T-cell (primary cell): Measurements from ENCODE around the gene FUZ. TPM values are rescaled to one million over a fixed set of nuclear protein-coding genes. Genes with fewer than 3 reads are reported as not detected.

Experiments
- ATAC-seq, 4 experiments: fragments of 200-7000 bp in 3 of 4; fragments of 150-1000 bp in 1 of 4; cut with Tn5 transposase; replicated peaks in 1 of 4; 1 replicate in 3 of 4; 2 replicates in 1 of 4; pipeline ENCODE4 v1.10.0; 2021; ENCODE audit warnings: moderate library complexity in 3 of 4, mild to moderate bottlenecking in 2 of 4, moderate number of reproducible peaks in 1 of 4
- CTCF ChIA-PET, 2 donors: fragments of 300-600 bp; sonication (Branson Sonifier 250); formaldehyde crosslinking; loops; one replicate each; lab custom pipeline; 2022; ENCODE audit warnings: antibody characterized with exemption in 2 of 2; lab: Charles Lee
- POLR2A ChIA-PET, 2 donors: fragments of 300-600 bp; sonication (Branson Sonifier 250); formaldehyde crosslinking; loops; one replicate each; lab custom pipeline; 2022; ENCODE audit warnings: antibody characterized with exemption in 2 of 2; lab: Charles Lee
- DNase-seq, 35 experiments: peaks; one replicate each; pipeline versions ENCODE4 v3.0.0 to v3.0.0-alpha.2; 2013 to 2023
- H3K27ac ChIP-seq: one replicate; pipeline ENCODE4 v1.5.1; 2013; ENCODE audit warnings: low read length
- H3K27me3 ChIP-seq, 2 experiments: replicated peaks in 1 of 2; 1 replicate in 1 of 2; 2 replicates in 1 of 2; pipeline versions ENCODE4 v1.6.1 to v1.7.0; 2013; ENCODE audit warnings: low read length in 1 of 2, mixed read lengths in 1 of 2; ENCODE audit not compliant: control insufficient read depth in 2 of 2, insufficient read depth in 2 of 2; ENCODE audit errors: extremely low read depth in 1 of 2
- H3K36me3 ChIP-seq, 2 donors: 1 replicate in 1 of 2; 2 replicates in 1 of 2; pipeline versions ENCODE4 v1.6.1 to v1.7.0; 2013; ENCODE audit warnings: low read length in 1 of 2; ENCODE audit not compliant: control insufficient read depth in 2 of 2, insufficient read depth in 1 of 2; ENCODE audit errors: extremely low read depth in 1 of 2
- H3K4me1 ChIP-seq, 2 experiments: 1 replicate in 1 of 2; 2 replicates in 1 of 2; pipeline versions ENCODE4 v1.6.1 to v1.7.0; 2013; ENCODE audit warnings: low read length in 2 of 2, mixed read lengths in 1 of 2; ENCODE audit not compliant: insufficient read depth in 2 of 2, control insufficient read depth in 1 of 2; ENCODE audit errors: extremely low read depth in 1 of 2
- H3K4me3 ChIP-seq, 2 donors: 1 replicate in 1 of 2; 2 replicates in 1 of 2; pipeline versions ENCODE4 v1.5.1 to v1.7.0; 2013; ENCODE audit warnings: mild to moderate bottlenecking in 2 of 2, low read length in 1 of 2, moderate library complexity in 1 of 2; ENCODE audit not compliant: control insufficient read depth in 1 of 2; ENCODE audit errors: extremely low read depth in 1 of 2
- H3K9me3 ChIP-seq: 2 replicates; pipeline ENCODE4 v1.7.0; 2013
- H3K27ac Mint-ChIP-seq, 2 donors: one replicate each; pipeline ENCODE4 v1.8.0; 2020 to 2021; ENCODE audit warnings: mild to moderate bottlenecking in 2 of 2, mixed read lengths in 2 of 2
- H3K27me3 Mint-ChIP-seq, 2 donors: one replicate each; pipeline ENCODE4 v1.8.0; 2021 to 2022; ENCODE audit warnings: mixed read lengths in 2 of 2
- H3K36me3 Mint-ChIP-seq: one replicate; pipeline ENCODE4 v1.8.0; 2021; ENCODE audit warnings: mixed read lengths
- H3K4me1 Mint-ChIP-seq, 3 donors: one replicate each; pipeline ENCODE4 v1.8.0; 2020 to 2022; ENCODE audit warnings: mixed read lengths in 3 of 3, mild to moderate bottlenecking in 1 of 3
- H3K4me3 Mint-ChIP-seq, 3 donors: one replicate each; pipeline ENCODE4 v1.8.0; 2020 to 2022; ENCODE audit warnings: mild to moderate bottlenecking in 3 of 3, mixed read lengths in 3 of 3, moderate library complexity in 3 of 3
- H3K9me3 Mint-ChIP-seq, 3 donors: one replicate each; pipeline ENCODE4 v1.8.0; 2020 to 2022; ENCODE audit warnings: mixed read lengths in 3 of 3
- WGBS: methylation state at CpG from one replicate; pipeline ENCODE4 v1.1.5; 2013; ENCODE audit warnings: missing lambda C conversion rate; ENCODE audit not compliant: insufficient coverage; 5-methylcytosine and 5-hydroxymethylcytosine counted together
- total RNA-seq, 35 experiments: library from RNA in 6 of 35; stranded (reverse) in 6 of 35; fragments of 120-200 nt in 1 of 35; gene quantifications; one replicate each; pipeline versions ENCODE4 v1.2.1 to v1.2.4 and lab custom pipeline; 2013 to 2026

FUZ gene
- total RNA-seq, 5 donors from 2014 or later (not counting 1 experiment from before 2014, with no cell fraction given), result 12.8 to 31.2 (median 23.7) TPM

DNA sequence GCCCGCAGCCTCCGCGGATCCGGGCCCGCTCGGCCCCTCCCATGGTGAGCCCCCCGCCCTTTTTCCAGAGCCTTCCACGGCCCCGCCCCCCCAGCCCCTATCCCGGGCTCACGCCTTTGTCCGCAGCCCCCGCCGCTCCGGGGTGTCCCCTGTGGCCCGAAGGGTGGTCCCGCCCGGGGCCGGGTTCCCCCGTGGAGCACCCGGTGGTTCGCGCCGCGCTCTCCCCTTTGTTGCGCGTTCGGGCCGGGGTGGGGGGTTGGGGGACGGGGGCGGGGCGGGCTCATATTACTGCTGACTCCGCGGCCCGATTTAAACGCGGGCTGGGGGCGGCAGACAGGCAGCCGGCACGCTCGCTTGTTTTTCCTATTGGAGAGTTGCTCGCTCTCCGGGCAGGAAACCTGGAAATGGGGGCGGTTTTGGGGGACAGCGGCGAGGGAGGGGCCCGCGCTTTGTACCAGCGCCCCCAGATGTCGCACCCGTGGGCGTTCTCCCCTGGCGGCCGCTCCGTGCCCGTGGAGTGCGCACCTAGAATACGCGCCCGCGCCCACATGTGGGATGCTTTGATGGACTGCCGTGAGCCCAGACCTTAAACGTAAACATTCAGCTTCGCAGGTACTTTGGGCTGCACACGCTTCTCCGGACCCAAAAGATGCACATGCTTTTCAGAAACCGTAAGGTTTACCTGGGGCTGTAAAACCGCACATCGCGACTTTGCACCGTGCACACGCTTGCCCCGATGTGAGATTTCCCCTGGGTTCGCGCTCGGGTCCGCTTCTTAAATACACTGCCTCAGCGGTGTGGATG, 38.6 kb upstream of the FUZ start:
- peak overlapping the region; percentile 77 to 86 (median 85) for H3K4me3 Mint-ChIP-seq
- peak overlapping the region; percentile 79 to 80 for H3K27ac Mint-ChIP-seq
- no peak overlapping the region for H3K27ac ChIP-seq
- H3K4me1 Mint-ChIP-seq, result peaks cover 32 to 44% (median 42%) of the 10 kb centered on the region in 3 donors
- CTCF ChIA-PET, result no interaction called here
- POLR2A ChIA-PET, result interaction anchor here in 1 of 2 donors (0.6 kb wide), 1 partner anchor 44 kb away, joined by 3 read pairs; no protein-coding TSS in a partner anchor
- peaks cover 6 to 11% of the 10 kb centered on the region in 2 donors for H3K36me3 ChIP-seq
- H3K9me3 Mint-ChIP-seq, result peaks cover 0 to 5% (median 5%) of the 10 kb centered on the region in 3 donors
- peaks cover 10 to 37% of the 10 kb centered on the region in 2 experiments for H3K4me1 ChIP-seq
- no peaks in the 10 kb centered on the region for H3K9me3 ChIP-seq
- WGBS, result under 1% methylated on average over 47 of the region's 78 CpGs
- H3K27me3 Mint-ChIP-seq, result no peaks in the 10 kb centered on the region
- no peaks in the 10 kb centered on the region for H3K27me3 ChIP-seq
- H3K4me3 ChIP-seq, result peak overlapping the region; percentile 62 to 79
- DNase-seq (peak in 14 of 35 experiments; percentile 11 to 49 (median 28)), ATAC-seq (peak; percentile 12 to 34 (median 25))
- H3K36me3 Mint-ChIP-seq, result peaks cover 4% of the 10 kb centered on the region

DNA sequence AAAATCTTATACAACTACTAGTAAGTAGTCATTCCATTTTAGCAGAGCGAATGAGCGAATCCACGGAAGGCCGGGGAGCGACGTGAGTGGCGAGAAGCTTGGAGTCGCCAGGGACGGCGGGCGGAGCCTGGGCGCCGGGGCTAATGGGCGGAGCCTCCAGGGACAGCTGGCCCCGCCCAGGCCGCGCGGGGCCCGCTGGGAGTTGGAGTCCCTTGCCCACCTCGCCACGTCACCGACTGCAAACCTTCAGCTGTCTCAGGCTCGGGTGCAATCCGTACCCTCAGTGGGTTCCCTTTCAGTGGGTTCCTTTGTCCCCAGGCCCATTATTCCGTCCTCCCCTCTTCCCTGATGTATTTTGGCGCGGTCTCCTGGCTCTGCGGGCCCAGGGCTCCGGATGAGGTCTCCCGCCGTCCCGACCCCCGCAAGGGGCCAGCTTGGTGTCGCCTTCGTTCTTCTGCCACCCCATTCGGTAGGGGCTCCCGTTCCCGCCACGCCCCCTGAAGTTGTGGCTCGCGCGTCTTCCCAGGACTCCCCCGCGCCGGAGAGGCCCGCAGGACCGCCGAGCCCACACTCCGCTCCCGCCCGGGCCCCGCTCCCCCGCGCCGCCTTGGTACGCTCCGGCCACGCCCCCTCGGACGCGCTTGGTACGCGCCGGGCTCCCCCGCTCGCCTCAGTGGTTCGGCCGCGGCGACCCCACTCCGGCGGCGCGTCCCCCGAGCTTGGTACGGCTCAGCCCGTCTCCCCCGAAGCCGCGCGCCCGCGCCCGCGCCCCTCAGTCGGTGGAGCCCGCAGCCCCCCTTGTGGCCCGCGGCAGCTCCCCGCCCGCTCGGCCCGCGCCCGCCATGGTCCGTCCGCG, 37.6 kb upstream of the FUZ start, which contains the start of gene PTOV1:
PTOV1 (plus strand) TSS at position 673 of the 856 bp plus-strand sequence.
- Mint-ChIP-seq H3K27me3 (no peaks in the 10 kb centered on the region), H3K27ac (peak within 1 kb of the TSS; percentile 91 to 96), H3K4me3 (peak within 1 kb of the TSS; percentile 86 to 91 (median 88)), H3K36me3 (peaks cover 4% of the 10 kb centered on the region), H3K4me1 (peaks cover 32 to 44% (median 42%) of the 10 kb centered on the region in 3 donors), H3K9me3 (peaks cover 0 to 5% (median 5%) of the 10 kb centered on the region in 3 donors)
- H3K27me3 ChIP-seq, result no peaks in the 10 kb centered on the region
- POLR2A ChIA-PET, result interaction anchor here (1.0 to 1.3 kb wide), 3 partner anchors 19 to 33 kb away, joined by 3 to 6 read pairs (median 4); partner anchors contain the start of gene MED25 (in 1 of the 2)
- peaks cover 5 to 6% of the 10 kb centered on the region in 2 donors for H3K36me3 ChIP-seq
- ATAC-seq (peak; percentile 86 to 91 (median 88)), DNase-seq (peak; percentile 69 to 93 (median 81))
- CTCF ChIA-PET, result interaction anchor here in 1 of 2 donors (0.6 to 1.1 kb wide), 5 partner anchors 15 to 857 kb away, joined by 3 to 4 read pairs (median 3); partner anchors contain the start of genes FUZ, GYS1 and RUVBL2
- H3K4me1 ChIP-seq, result peaks cover 10 to 37% of the 10 kb centered on the region in 2 experiments
- peak within 1 kb of the TSS; percentile 99 for H3K27ac ChIP-seq
- H3K9me3 ChIP-seq, result no peaks in the 10 kb centered on the region
- H3K4me3 ChIP-seq, result peak within 1 kb of the TSS; percentile 79 to 99
- under 1% methylated on average over 98 of the region's 98 CpGs for WGBS

- peaks cover 10 to 37% of the 10 kb centered on the region in 2 experiments for H3K4me1 ChIP-seq
- no peaks in the 10 kb centered on the region for H3K9me3 ChIP-seq
- DNase-seq (no peak), ATAC-seq (no peak)
- H3K27me3 ChIP-seq, result no peaks in the 10 kb centered on the region
- WGBS, result 68% methylated on average over 8 of the region's 12 CpGs
- CTCF ChIA-PET, result interaction anchor here in 1 of 2 donors (0.6 to 1.1 kb wide), 4 partner anchors 19 to 857 kb away, joined by 3 to 4 read pairs (median 4); partner anchors contain the start of genes FUZ, GYS1 and RUVBL2
- peaks cover 2 to 5% of the 10 kb centered on the region in 2 donors for H3K36me3 ChIP-seq
- peak overlapping the region; percentile 99 for H3K27ac ChIP-seq
- Mint-ChIP-seq H3K27me3 (no peaks in the 10 kb centered on the region), H3K4me1 (peaks cover 32 to 44% (median 40%) of the 10 kb centered on the region in 3 donors), H3K27ac (peak overlapping the region; percentile 91 to 96), H3K36me3 (peaks cover 4% of the 10 kb centered on the region), H3K9me3 (peaks cover 0 to 5% (median 5%) of the 10 kb centered on the region in 3 donors), H3K4me3 (peak overlapping the region; percentile 86 to 91 (median 88))
- H3K4me3 ChIP-seq, result peak overlapping the region; percentile 78 to 99
- POLR2A ChIA-PET, result interaction anchor here (1.0 to 1.3 kb wide), 3 partner anchors 19 to 32 kb away, joined by 3 to 6 read pairs (median 4); partner anchors contain the start of gene MED25 (in 1 of the 2)
Observed at GRCh38 chr19:49850221-49850486, 37.1 kb upstream of the FUZ start.

DNA sequence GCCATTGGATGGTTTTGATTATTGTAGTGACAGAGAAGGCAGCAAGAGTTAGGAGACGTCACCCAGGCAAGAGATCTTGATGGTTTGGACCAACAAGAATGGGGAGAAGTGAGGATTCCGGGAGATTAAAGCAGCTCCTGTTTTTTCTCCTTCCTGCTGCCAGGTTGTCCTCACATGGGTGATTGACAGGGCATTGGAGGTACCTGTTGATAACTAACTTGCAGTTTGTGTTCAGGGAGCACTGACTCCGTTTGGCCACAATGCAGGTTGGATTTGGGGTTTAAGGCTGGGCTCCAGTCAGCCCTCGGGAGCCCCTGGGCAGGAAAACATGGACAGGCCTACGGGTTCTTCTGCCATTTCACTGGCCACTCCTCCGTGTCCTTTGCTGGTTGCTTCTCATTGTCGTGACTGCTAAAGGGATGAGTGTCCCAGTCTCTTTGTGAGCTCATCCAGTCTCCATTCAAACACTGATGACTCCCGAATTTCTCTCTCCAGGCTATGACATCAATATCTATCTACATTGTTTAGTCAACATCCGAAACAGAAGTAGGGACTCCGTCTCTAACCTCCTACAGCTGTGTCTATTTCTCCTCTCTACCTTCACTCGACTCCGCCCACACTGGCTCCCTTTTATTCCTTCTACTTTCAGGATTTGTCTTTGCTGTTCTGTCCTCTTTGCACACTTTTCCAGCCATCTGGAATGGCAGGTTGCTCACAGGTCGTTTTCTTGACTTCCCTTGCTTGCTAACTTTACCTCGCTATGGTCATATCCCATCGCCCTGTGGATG, 36.5 kb upstream of the FUZ start:
- Histone ChIP-seq H3K4me1 (peaks cover 10 to 37% of the 10 kb centered on the region in 2 experiments), H3K4me3 (no peak overlapping the region), H3K27me3 (no peaks in the 10 kb centered on the region), H3K36me3 (peaks cover 0 to 5% of the 10 kb centered on the region in 2 donors), H3K27ac (no peak overlapping the region), H3K9me3 (no peaks in the 10 kb centered on the region)
- DNase-seq (no peak), ATAC-seq (no peak)
- peaks cover 0 to 5% (median 5%) of the 10 kb centered on the region in 3 donors for H3K9me3 Mint-ChIP-seq
- peaks cover 4% of the 10 kb centered on the region for H3K36me3 Mint-ChIP-seq
- CTCF ChIA-PET, result no interaction called here
- peak overlapping the region; percentile 91 to 96 for H3K27ac Mint-ChIP-seq
- peaks cover 32 to 44% (median 40%) of the 10 kb centered on the region in 3 donors for H3K4me1 Mint-ChIP-seq
- POLR2A ChIA-PET, result interaction anchor here (0.6 to 1.3 kb wide), 3 partner anchors 20 to 32 kb away, joined by 3 to 6 read pairs (median 4); partner anchors contain the start of gene MED25 (in 2 of the 2)
- WGBS, result 92% methylated on average over 15 of the region's 15 CpGs
- no peaks in the 10 kb centered on the region for H3K27me3 Mint-ChIP-seq
- H3K4me3 Mint-ChIP-seq, result peak overlapping the region; percentile 86 to 91 (median 88)

DNA sequence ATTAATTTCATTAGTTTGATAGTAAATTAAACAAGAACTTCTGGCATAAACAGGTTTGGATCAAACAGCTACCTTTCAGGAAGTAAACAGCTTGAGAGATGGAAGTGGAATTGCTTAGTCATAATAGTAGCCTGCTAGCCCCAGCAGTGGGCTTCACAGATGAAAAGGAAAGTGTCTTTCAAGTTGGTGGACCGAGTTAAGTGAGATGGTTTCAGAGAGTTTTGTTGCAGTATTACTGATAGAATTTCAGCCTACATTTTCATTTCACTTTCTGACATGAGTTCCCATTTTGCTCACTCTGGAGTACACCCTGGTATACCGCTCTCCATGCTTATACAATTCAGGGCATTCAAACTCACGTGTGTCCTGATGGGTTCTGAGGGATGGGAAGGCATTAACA, 35.8 kb upstream of the FUZ start:
- Mint-ChIP-seq H3K27ac (peak overlapping the region; percentile 14 to 34), H3K4me3 (peak overlapping the region; percentile 53 to 71 (median 59)), H3K27me3 (no peaks in the 10 kb centered on the region), H3K4me1 (peaks cover 32 to 44% (median 40%) of the 10 kb centered on the region in 3 donors), H3K9me3 (peaks cover 0 to 5% (median 5%) of the 10 kb centered on the region in 3 donors), H3K36me3 (peaks cover 4% of the 10 kb centered on the region)
- 68% methylated on average over 2 of the region's 3 CpGs for WGBS
- no peak overlapping the region for H3K27ac ChIP-seq
- no peak for ATAC-seq
- H3K9me3 ChIP-seq, result no peaks in the 10 kb centered on the region
- no peaks in the 10 kb centered on the region for H3K36me3 ChIP-seq
- CTCF ChIA-PET, result interaction anchor here in 1 of 2 donors (1.0 kb wide), 1 partner anchor 131 kb away, joined by 3 read pairs; no protein-coding TSS in a partner anchor
- peaks cover 10 to 37% of the 10 kb centered on the region in 2 experiments for H3K4me1 ChIP-seq
- H3K27me3 ChIP-seq, result no peaks in the 10 kb centered on the region
- H3K4me3 ChIP-seq, result no peak overlapping the region
- POLR2A ChIA-PET, result interaction anchor here in 1 of 2 donors (0.7 kb wide), 1 partner anchor 19 kb away, joined by 3 read pairs; no protein-coding TSS in a partner anchor
- no peak for DNase-seq
